Psoas muscle (tissue), 8 donors: ENCODE measurements around the gene ETNPPL. TPM values are rescaled to one million over a fixed set of nuclear protein-coding genes. Genes with fewer than 3 reads are reported as not detected.

ENCODE experiments used
- ATAC-seq, 4 donors: fragments of 200-7000 bp; cut with Tn5 transposase; one replicate each; pipeline ENCODE4 v1.9.1; 2020; ENCODE audit warnings: moderate library complexity in 3 of 4, mild to moderate bottlenecking in 2 of 4
- DNase-seq, 2 donors: peaks; one replicate each; pipeline ENCODE4 v3.0.0-alpha.2; 2020
- H3K27ac ChIP-seq: fragments of 200-600 bp; one replicate; pipeline ENCODE4 v1.8.0; 2022
- H3K27me3 ChIP-seq, 3 donors: fragments of 200-600 bp in 1 of 3; one replicate each; pipeline versions ENCODE4 v1.6.1 to v1.8.0; 2013 to 2022; ENCODE audit warnings: low read length in 2 of 3, mild to moderate bottlenecking in 2 of 3, moderate library complexity in 1 of 3; ENCODE audit not compliant: insufficient read depth in 3 of 3
- H3K36me3 ChIP-seq, 2 donors: fragments of 200-600 bp in 1 of 2; one replicate each; pipeline versions ENCODE4 v1.6.1 to v1.8.0; 2013 to 2022; ENCODE audit warnings: low read depth in 1 of 2, mild to moderate bottlenecking in 1 of 2, moderate library complexity in 1 of 2; ENCODE audit not compliant: insufficient read depth in 1 of 2
- H3K4me1 ChIP-seq: fragments of 200-600 bp; one replicate; pipeline ENCODE4 v1.8.0; 2022
- H3K4me3 ChIP-seq: fragments of 200-600 bp; one replicate; pipeline ENCODE4 v1.8.0; 2022; ENCODE audit warnings: mild to moderate bottlenecking
- H3K9me3 ChIP-seq: fragments of 200-600 bp; one replicate; pipeline ENCODE4 v1.8.0; 2022
- CTCF ChIP-seq: fragments of 200-600 bp; IDR thresholded peaks from one replicate; pipeline ENCODE4 v1.8.0; 2022; ENCODE audit warnings: antibody characterized with exemption
- WGBS, 3 donors: extraction: QIAGEN DNeasy Blood & Tissue Kit; methylation state at CpG; one replicate each; pipeline versions ENCODE4 v1.1.6 to v1.1.7; 2013; 5-methylcytosine and 5-hydroxymethylcytosine counted together
- intact Hi-C, 2 donors: fragments of 100-400 bp; cut with DNase I; formaldehyde crosslinking; loops; one replicate each; pipeline versions ENCODE4 v1.11.0 to v1.14.2; 2022
- polyA plus RNA-seq, 3 donors: library from polyadenylated mRNA; stranded (reverse); fragments of 200-250 nt; gene quantifications; one replicate each; pipeline ENCODE4 v1.2.3, GENCODE V29; 2013
- total RNA-seq, 4 donors: library from RNA; stranded (reverse); fragmentation: NEBNext Ultra II Directional in 2 of 4; extraction: Animal tissue kit (Norgen Biotek cat#: 25700) in 2 of 4; gene quantifications; one replicate each; pipeline versions ENCODE4 v1.2.1 to v1.2.4, GENCODE V29; 2021 to 2023
- donor health status: healthy with polysubstance abuse.
- donor health status: DM: no; HTN: no; CAD: no; lungs with moderate emphysema.
- donor health status: Bipolar disorder and iron deficiency.
- donor health status: healthy.
- donor health status: DM: yes; HTN: yes; CAD: no.
- donor health status: DM: no; HTN: no; CAD: no.
- donor health status: DM: no; HTN: no; CAD: no.
- donor health status: DM: yes; HTN: yes; CAD: no.

Gene ETNPPL
- total and polyA plus RNA-seq, 7 donors, result 0.24 to 2.1 (median 0.28) TPM

GRCh38 chr4:108788731-108789130 is 25.9 kb upstream of the ETNPPL start:
- TF ChIP-seq CTCF, result no peak
- no peak for DNase-seq

GRCh38 chr4:108787724-108788123 is 24.9 kb upstream of the ETNPPL start:
- intact Hi-C loops, result no loop called here
- Histone ChIP-seq H3K4me1 (no peaks in the 10 kb centered on the region), H3K9me3 (no peaks in the 10 kb centered on the region), H3K27ac (no peak overlapping the region), H3K4me3 (no peak overlapping the region), H3K27me3 (peaks cover 0 to 3% (median 0%) of the 10 kb centered on the region in 3 donors), H3K36me3 (no peaks in the 10 kb centered on the region)
- TF ChIP-seq CTCF, result no peak
- DNase-seq (no peak), ATAC-seq (no peak)
- 93 to 97% (median 96%) methylated on average over 16 of the region's 16 CpGs for WGBS, 3 donors

More at GRCh38 chr4:108788731-108789130, 25.9 kb upstream of the ETNPPL start:
- Histone ChIP-seq H3K4me3 (no peak overlapping the region), H3K4me1 (no peaks in the 10 kb centered on the region), H3K36me3 (no peaks in the 10 kb centered on the region), H3K9me3 (no peaks in the 10 kb centered on the region), H3K27me3 (peaks cover 0 to 3% (median 0%) of the 10 kb centered on the region in 3 donors), H3K27ac (no peak overlapping the region)
- no peak for ATAC-seq
- 95 to 97% (median 96%) methylated on average over 9 of the region's 9 CpGs for WGBS, 3 donors
- intact Hi-C loops, result no loop called here

GRCh38 chr4:108787106-108787505 is 24.3 kb upstream of the ETNPPL start:
- Histone ChIP-seq H3K4me3 (no peak overlapping the region), H3K27ac (no peak overlapping the region), H3K27me3 (peaks cover 0 to 3% (median 0%) of the 10 kb centered on the region in 3 donors), H3K4me1 (no peaks in the 10 kb centered on the region), H3K36me3 (no peaks in the 10 kb centered on the region), H3K9me3 (no peaks in the 10 kb centered on the region)
- 89 to 91% (median 89%) methylated on average over 14 of the region's 14 CpGs for WGBS, 3 donors
- intact Hi-C loops, result no loop called here
- no peak for DNase-seq
- ATAC-seq, result no peak
- TF ChIP-seq CTCF, result no peak

- intact Hi-C loops, result no loop called here
- no peaks in the 10 kb centered on the region for H3K36me3 ChIP-seq
- DNase-seq, result no peak
- no peak overlapping the region for H3K4me3 ChIP-seq
- H3K27ac ChIP-seq, result no peak overlapping the region
- TF ChIP-seq CTCF, result no peak
- peaks cover 0 to 3% (median 0%) of the 10 kb centered on the region in 3 donors for H3K27me3 ChIP-seq
- WGBS, 3 donors, result 73 to 81% (median 73%) methylated on average over 8 of the region's 8 CpGs
- H3K4me1 ChIP-seq, result no peaks in the 10 kb centered on the region
- no peak for ATAC-seq
- no peaks in the 10 kb centered on the region for H3K9me3 ChIP-seq
These were observed 23.5 kb upstream of the ETNPPL start for GRCh38 chr4:108786351-108786750.
